Glutamatergic neuron (in vitro differentiated cells): Measurements from ENCODE around the gene ANKRD28. TPM values are rescaled to one million over a fixed set of nuclear protein-coding genes. Genes with fewer than 3 reads are reported as not detected.

ENCODE experiments used
- DNase-seq: peaks from one replicate; pipeline ENCODE4 v3.0.0; 2022
- H3K27ac Mint-ChIP-seq: one replicate; pipeline ENCODE4 v1.8.0; 2020; ENCODE audit warnings: mild to moderate bottlenecking, mixed read lengths, inconsistent platforms; ENCODE audit not compliant: unreplicated experiment
- H3K27me3 Mint-ChIP-seq: one replicate; pipeline ENCODE4 v1.8.0; 2020; ENCODE audit warnings: mild to moderate bottlenecking, moderate library complexity, mixed read lengths, inconsistent platforms; ENCODE audit not compliant: unreplicated experiment
- H3K36me3 Mint-ChIP-seq: one replicate; pipeline ENCODE4 v1.8.0; 2020; ENCODE audit warnings: mild to moderate bottlenecking, mixed read lengths, inconsistent platforms; ENCODE audit not compliant: unreplicated experiment
- H3K4me1 Mint-ChIP-seq: one replicate; pipeline ENCODE4 v1.8.0; 2020; ENCODE audit warnings: mild to moderate bottlenecking, low read depth, mixed read lengths, inconsistent platforms; ENCODE audit not compliant: unreplicated experiment
- H3K4me3 Mint-ChIP-seq: one replicate; pipeline ENCODE4 v1.8.0; 2020; ENCODE audit warnings: mild to moderate bottlenecking, mixed read lengths, inconsistent platforms; ENCODE audit not compliant: unreplicated experiment
- H3K9me3 Mint-ChIP-seq: one replicate; pipeline ENCODE4 v1.8.0; 2020; ENCODE audit warnings: mild to moderate bottlenecking, moderate library complexity, mixed read lengths, inconsistent platforms; ENCODE audit not compliant: unreplicated experiment
- CTCF ChIP-seq: fragments of 200-600 bp; sonication (generic); IDR thresholded peaks from one replicate; pipeline ENCODE4 v1.5.0; 2021; ENCODE audit not compliant: partially characterized antibody, unreplicated experiment
- total RNA-seq: library from RNA; stranded (reverse); fragmentation: NEBNext Ultra II Directional; extraction: Animal tissue kit (Norgen Biotek cat#: 25700); gene quantifications from one replicate; pipeline ENCODE4 v1.2.1, GENCODE V29; 2021; ENCODE audit not compliant: unreplicated experiment

Gene ANKRD28
- total RNA-seq, 1 donor from 2014 or later: 84.3 TPM

DNA sequence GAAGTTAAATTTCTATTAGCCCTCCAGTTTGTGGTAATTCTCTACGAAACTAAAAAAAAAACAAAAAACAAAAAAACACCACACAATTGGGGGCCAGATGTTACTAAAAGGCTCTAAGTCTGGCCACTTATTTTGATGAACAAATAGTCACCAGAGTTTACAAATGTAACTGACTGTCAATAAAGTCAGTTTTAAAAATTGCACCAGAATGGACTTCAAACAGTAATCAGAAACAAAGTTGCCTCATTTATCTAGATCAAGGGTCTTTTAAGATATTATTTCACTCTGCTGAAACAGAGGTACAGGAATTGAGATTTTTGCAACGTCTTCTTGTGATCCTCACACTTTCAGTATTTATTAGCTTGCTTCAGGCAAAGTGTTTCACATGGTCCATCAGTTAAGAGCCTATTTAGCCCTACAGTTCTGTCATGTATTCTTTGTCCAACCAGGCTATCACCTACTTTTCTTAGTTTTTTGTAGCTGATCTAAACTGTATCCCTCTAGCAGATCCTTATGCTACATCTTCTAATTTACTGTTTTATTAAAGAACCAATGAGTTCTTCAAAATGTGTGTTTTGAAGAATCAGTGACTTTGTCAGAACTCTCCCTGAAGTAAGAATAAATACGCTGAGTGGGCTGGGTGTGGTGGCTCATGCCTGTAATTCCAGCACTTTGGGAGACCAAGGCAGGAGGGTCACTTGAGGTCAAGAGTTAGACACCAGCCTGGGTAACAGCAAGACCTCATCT, 74.7 kb downstream of the ANKRD28 start:
- H3K9me3 Mint-ChIP-seq: no peaks in the 10 kb centered on the region
- H3K36me3 Mint-ChIP-seq: no peaks in the 10 kb centered on the region
- H3K4me1 Mint-ChIP-seq: no peaks in the 10 kb centered on the region
- no peak overlapping the region for H3K27ac Mint-ChIP-seq
- no peak for DNase-seq
- TF ChIP-seq CTCF: no peak
- no peaks in the 10 kb centered on the region for H3K27me3 Mint-ChIP-seq
- no peak overlapping the region for H3K4me3 Mint-ChIP-seq

GRCh38 chr3:15716178-15716577, 81.6 kb downstream of the ANKRD28 start:
- H3K4me3 Mint-ChIP-seq: no peak overlapping the region
- H3K36me3 Mint-ChIP-seq: no peaks in the 10 kb centered on the region
- H3K27me3 Mint-ChIP-seq: peaks cover 1% of the 10 kb centered on the region
- TF ChIP-seq CTCF: no peak
- no peak for DNase-seq
- H3K9me3 Mint-ChIP-seq: no peaks in the 10 kb centered on the region
- H3K27ac Mint-ChIP-seq: no peak overlapping the region
- no peaks in the 10 kb centered on the region for H3K4me1 Mint-ChIP-seq

GRCh38 chr3:15714448-15714847, 83.3 kb downstream of the ANKRD28 start:
- TF ChIP-seq CTCF: no peak
- no peak for DNase-seq
- Mint-ChIP-seq H3K27me3 (peaks cover 1% of the 10 kb centered on the region), H3K36me3 (no peaks in the 10 kb centered on the region), H3K27ac (no peak overlapping the region), H3K4me3 (no peak overlapping the region), H3K9me3 (no peaks in the 10 kb centered on the region), H3K4me1 (no peaks in the 10 kb centered on the region)

DNA sequence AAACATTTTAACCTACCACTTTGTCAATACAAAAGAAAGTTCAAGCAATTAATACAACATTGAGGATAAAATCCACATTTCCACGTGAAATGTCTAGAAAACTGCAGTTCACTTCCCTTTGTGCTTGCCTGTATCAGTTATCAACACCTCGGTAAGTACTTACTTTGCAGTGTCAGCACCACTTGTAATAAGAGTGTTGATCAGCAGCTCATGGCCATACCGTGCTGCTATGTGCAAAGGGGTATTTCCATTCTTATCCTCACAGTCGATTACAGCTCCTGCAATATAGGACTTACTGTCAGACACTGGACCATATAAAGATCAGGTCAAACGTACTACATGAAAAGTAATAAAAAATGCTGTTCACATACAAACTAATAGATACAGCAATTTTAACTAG, 84.4 kb downstream of the ANKRD28 start:
- Mint-ChIP-seq H3K4me3 (no peak overlapping the region), H3K4me1 (no peaks in the 10 kb centered on the region), H3K27me3 (peaks cover 1% of the 10 kb centered on the region), H3K9me3 (no peaks in the 10 kb centered on the region), H3K36me3 (no peaks in the 10 kb centered on the region), H3K27ac (no peak overlapping the region)
- no peak for DNase-seq
- TF ChIP-seq CTCF: no peak

DNA sequence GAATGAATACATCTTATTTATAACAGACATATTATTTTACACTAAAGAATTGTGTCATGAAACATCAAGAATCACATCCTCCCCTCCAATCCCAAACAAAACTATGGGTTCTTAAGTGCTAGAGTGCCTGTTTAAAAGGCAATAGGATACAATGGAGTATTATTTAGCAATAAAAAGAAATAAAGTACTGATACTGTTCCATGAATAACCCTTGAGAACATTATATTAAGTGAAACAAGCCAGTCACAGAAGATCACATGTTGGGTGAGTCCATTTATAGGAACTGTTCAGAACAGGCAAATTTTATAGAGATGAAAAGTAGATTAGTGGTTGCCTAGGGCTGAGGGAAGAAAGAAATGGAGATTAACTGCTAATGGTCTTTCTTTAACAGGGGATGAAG, 86.5 kb downstream of the ANKRD28 start:
- no peak for TF ChIP-seq CTCF
- H3K27ac Mint-ChIP-seq: no peak overlapping the region
- peaks cover 7% of the 10 kb centered on the region for H3K36me3 Mint-ChIP-seq
- H3K4me1 Mint-ChIP-seq: no peaks in the 10 kb centered on the region
- no peak for DNase-seq
- no peak overlapping the region for H3K4me3 Mint-ChIP-seq
- no peaks in the 10 kb centered on the region for H3K9me3 Mint-ChIP-seq
- H3K27me3 Mint-ChIP-seq: peaks cover 1% of the 10 kb centered on the region
